HFF-Myc (cell line): Measurements from ENCODE around the gene ASB10.

Experiments used
- DNase-seq: peaks from one replicate; pipeline ENCODE4 v3.0.0-alpha.2; 2011; ENCODE audit warnings: low read depth; ENCODE audit errors: extremely low read depth
- H3K4me3 ChIP-seq: replicated peaks from 2 replicates; pipeline ENCODE4 v1.5.1; 2011; ENCODE audit warnings: low read depth, mild to moderate bottlenecking, control low read depth, low read length
- CTCF ChIP-seq: IDR thresholded peaks from 2 replicates; pipeline ENCODE4 v1.5.1; 2012; ENCODE audit warnings: mild to moderate bottlenecking, low read depth, low read length, control low read depth; ENCODE audit errors: missing control alignments

ASB10 gene

GRCh38 chr7:151225948-151226510, 39.0 kb upstream of the ASB10 start:
- no peak for DNase-seq
- H3K4me3 ChIP-seq: peak overlapping the region; percentile 70
- TF ChIP-seq CTCF: no peak

- H3K4me3 ChIP-seq: no peak overlapping the region
- DNase-seq: no peak
- TF ChIP-seq CTCF: no peak
These were observed 36.7 kb upstream of the ASB10 start for GRCh38 chr7:151223728-151224127.

- H3K4me3 ChIP-seq: no peak overlapping the region
- no peak for DNase-seq
- TF ChIP-seq CTCF: no peak
These were observed 31.1 kb upstream of the ASB10 start for GRCh38 chr7:151218170-151218569.

- no peak for DNase-seq
- no peak for TF ChIP-seq CTCF
- no peak overlapping the region for H3K4me3 ChIP-seq
These were observed 28.3 kb upstream of the ASB10 start for GRCh38 chr7:151215396-151215795.

GRCh38 chr7:151213826-151214225, 26.8 kb upstream of the ASB10 start:
- H3K4me3 ChIP-seq: no peak overlapping the region
- DNase-seq: no peak
- no peak for TF ChIP-seq CTCF

GRCh38 chr7:151212626-151213025, 25.6 kb upstream of the ASB10 start:
- no peak for TF ChIP-seq CTCF
- DNase-seq: no peak
- no peak overlapping the region for H3K4me3 ChIP-seq

GRCh38 chr7:151211155-151211772, 24.2 kb upstream of the ASB10 start:
- DNase-seq: no peak
- no peak overlapping the region for H3K4me3 ChIP-seq
- TF ChIP-seq CTCF: no peak
